GM12891 (cell line): ENCODE data around the gene C16orf92.

Experiments used
- POLR2A ChIP-seq: IDR thresholded peaks from 2 replicates; pipeline ENCODE4 v1.6.1; 2011; ENCODE audit warnings: low read depth, low read length, control low read depth
- POLR2AphosphoS5 ChIP-seq: IDR thresholded peaks from 2 replicates; pipeline ENCODE4 v1.6.1; 2011; ENCODE audit warnings: low read depth, low read length, control low read depth
- POU2F2 ChIP-seq: IDR thresholded peaks from 2 replicates; pipeline ENCODE4 v1.6.1; 2011; ENCODE audit warnings: low read depth, mild to moderate bottlenecking, control low read depth, low read length, moderate library complexity

DNA sequence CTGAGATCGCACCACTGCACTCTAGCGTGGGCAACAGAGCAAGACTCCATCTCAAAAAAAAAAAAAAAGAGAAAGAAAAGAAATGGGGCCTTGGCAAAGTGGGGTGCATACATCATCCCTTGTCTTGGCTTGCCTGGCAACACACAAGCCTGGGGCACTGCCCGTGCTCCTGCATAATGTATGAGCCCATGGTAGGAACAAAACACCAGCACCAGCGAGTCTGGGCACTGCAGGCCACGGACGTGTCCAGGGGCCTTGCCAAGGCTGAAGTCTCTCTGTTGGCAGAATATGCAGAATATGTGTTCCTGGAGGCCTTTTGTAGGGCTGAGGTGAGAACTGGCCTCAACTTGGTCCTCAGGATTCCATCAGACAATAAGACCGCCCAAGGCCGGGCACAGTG, 26.9 kb downstream of the C16orf92 start:
- TF ChIP-seq POLR2A (no peak), POU2F2 (no peak), POLR2AphosphoS5 (no peak)
